NCI-H82 (cell line): Measurements from ENCODE around the gene NAGK.
A peak's percentile ranks its signal among the peaks of the same experiment; 100 is the strongest.
"Not testable (repeated sequence)": the region's sequence is repeated elsewhere in the genome, so short reads cannot be mapped to it uniquely, and the experiment has no call there.

Source experiments
- DNase-seq: peaks from one replicate; lab custom pipeline; 2025; lab: John Stamatoyannopoulos, UW

Gene NAGK

GRCh38 chr2:71068218-71069035, at the start of gene NAGK:
Gene NAGK (plus strand): TSS chr2:71068648. CDS start chr2:71068684, 36 bp downstream.
- peak; percentile 98 for DNase-seq

- DNase-seq, result not testable (repeated sequence)
These were observed 48.5 kb upstream of the NAGK start for GRCh38 chr2:71019989-71020388.

GRCh38 chr2:71021394-71021793, 47.1 kb upstream of the NAGK start:
- not testable (repeated sequence) for DNase-seq

GRCh38 chr2:71023553-71024243, 44.8 kb upstream of the NAGK start:
- DNase-seq, result not testable (repeated sequence)

GRCh38 chr2:71036296-71036695, 32.2 kb upstream of the NAGK start:
- not testable (repeated sequence) for DNase-seq

GRCh38 chr2:71042287-71042686, 26.2 kb upstream of the NAGK start:
- no peak for DNase-seq

GRCh38 chr2:71043531-71044407, 24.7 kb upstream of the NAGK start:
- DNase-seq, result no peak

- no peak for DNase-seq
These were observed 23.3 kb upstream of the NAGK start for GRCh38 chr2:71045151-71045550.

GRCh38 chr2:71045865-71046548, 22.4 kb upstream of the NAGK start:
- DNase-seq, result no peak

- no peak for DNase-seq
These were observed 20.4 kb upstream of the NAGK start for GRCh38 chr2:71048096-71048495.

GRCh38 chr2:71049704-71050360, 18.6 kb upstream of the NAGK start:
- DNase-seq, result not testable (repeated sequence)

- DNase-seq, result not testable (repeated sequence)
These were observed 13.2 kb upstream of the NAGK start for GRCh38 chr2:71055206-71055740.

GRCh38 chr2:71060211-71060610, 8.2 kb upstream of the NAGK start:
- DNase-seq, result no peak

- no peak for DNase-seq
These were observed 7.6 kb upstream of the NAGK start for GRCh38 chr2:71060871-71061270.

GRCh38 chr2:71063216-71063615, 5.2 kb upstream of the NAGK start:
- DNase-seq, result no peak

- DNase-seq, result no peak
These were observed 4.3 kb upstream of the NAGK start for GRCh38 chr2:71064110-71064611.

- no peak for DNase-seq
These were observed 3.5 kb upstream of the NAGK start for GRCh38 chr2:71064754-71065621.

- DNase-seq, result no peak
These were observed 1.6 kb upstream of the NAGK start for GRCh38 chr2:71066856-71067255.

GRCh38 chr2:71067567-71068217, 756 bp upstream of the NAGK start:
- peak; percentile 53 for DNase-seq
